Hepatocyte (in vitro differentiated cells): Measurements from ENCODE around the gene LMF1.

Source experiments
- EZH2 ChIP-seq: fragments of 200-600 bp; sonication (generic); IDR thresholded peaks from 2 replicates; pipeline ENCODE4 v1.6.1; 2016; ENCODE audit warnings: antibody characterized with exemption, mild to moderate bottlenecking, borderline replicate concordance
- EZH2phosphoT487 ChIP-seq: fragments of 200-600 bp; sonication (generic); IDR thresholded peaks from one replicate; pipeline ENCODE4 v1.6.1; 2018; ENCODE audit warnings: antibody characterized with exemption, mild to moderate bottlenecking, low read depth, moderate library complexity; ENCODE audit not compliant: unreplicated experiment, severe bottlenecking
- TF ChIP-seq, protein P1 (sequence below): fragments of 200-600 bp; sonication (generic); IDR thresholded peaks from 2 replicates; pipeline ENCODE4 v1.5.1; 2016; ENCODE audit warnings: antibody characterized with exemption, mild to moderate bottlenecking; ENCODE audit not compliant: poor library complexity

DNA sequence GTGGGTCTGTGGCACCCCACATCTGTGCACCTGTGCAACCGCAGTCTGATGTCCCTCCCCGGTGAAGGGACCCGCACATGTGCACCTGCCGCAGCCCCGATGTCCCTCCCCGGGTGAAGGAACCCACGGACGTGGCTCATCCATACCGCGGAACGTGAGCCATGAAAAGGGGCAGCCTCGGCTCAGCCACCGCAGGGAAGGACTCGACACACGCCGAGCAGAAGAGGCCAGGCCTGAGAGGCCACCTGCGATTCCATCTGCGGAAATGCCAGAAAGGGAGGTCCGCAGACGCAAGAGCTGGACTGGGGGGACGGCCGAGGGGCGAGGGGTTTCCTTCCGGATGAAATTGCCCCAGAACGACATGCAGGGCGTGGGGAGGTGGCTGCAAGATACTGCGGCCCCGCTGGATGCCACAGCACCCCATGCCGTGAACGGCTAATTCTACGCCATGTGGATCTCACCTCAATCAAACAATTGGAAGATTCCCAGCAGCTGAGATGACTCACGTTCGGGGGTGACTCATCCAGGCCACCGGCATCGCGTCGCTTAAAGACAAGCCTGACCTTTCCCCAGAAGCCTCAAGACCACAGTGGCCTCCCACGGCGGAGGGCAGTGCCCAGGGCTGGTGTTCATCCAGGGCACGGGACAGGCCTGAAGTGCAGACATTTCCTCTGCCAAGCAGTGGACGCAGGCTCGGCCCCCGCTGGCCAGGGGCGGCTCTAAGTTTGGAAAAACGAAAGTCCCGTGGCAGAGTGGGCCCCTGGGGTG, 31.8 kb upstream of the LMF1 start:
- TF ChIP-seq, protein P1, sequence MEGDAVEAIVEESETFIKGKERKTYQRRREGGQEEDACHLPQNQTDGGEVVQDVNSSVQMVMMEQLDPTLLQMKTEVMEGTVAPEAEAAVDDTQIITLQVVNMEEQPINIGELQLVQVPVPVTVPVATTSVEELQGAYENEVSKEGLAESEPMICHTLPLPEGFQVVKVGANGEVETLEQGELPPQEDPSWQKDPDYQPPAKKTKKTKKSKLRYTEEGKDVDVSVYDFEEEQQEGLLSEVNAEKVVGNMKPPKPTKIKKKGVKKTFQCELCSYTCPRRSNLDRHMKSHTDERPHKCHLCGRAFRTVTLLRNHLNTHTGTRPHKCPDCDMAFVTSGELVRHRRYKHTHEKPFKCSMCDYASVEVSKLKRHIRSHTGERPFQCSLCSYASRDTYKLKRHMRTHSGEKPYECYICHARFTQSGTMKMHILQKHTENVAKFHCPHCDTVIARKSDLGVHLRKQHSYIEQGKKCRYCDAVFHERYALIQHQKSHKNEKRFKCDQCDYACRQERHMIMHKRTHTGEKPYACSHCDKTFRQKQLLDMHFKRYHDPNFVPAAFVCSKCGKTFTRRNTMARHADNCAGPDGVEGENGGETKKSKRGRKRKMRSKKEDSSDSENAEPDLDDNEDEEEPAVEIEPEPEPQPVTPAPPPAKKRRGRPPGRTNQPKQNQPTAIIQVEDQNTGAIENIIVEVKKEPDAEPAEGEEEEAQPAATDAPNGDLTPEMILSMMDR: no peak
- TF ChIP-seq EZH2 (no peak), EZH2phosphoT487 (no peak)
